ENCODE data around the gene SF3A2.

Gene SF3A2

DNA sequence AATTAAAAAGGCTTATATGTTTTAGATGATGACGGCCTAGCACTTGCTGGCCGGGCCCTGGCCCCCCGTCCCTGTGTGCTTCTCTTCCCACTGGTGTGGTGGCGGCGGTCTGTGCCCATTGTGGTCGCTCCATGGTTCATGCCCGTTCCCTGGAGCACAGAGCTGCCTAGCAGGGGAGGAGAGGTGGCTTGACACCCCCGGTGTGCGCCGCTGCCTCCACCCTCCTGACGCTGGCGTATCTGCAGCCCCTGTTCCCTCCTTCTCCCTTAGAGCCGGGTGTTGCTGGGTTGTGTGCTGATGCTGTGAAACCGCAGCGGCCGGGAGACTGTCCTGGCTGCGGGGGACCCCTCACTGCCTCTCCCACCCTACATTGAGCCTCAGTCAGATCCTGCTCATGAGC is 43.8 kb upstream of the SF3A2 start:
- no peaks in the 10 kb centered on the region for H3K27me3 ChIP-seq (ENCODE audit: insufficient read depth, low read length)
- H3K4me3 ChIP-seq (ENCODE audit: low read depth, low read length, poor library complexity, severe bottlenecking): no peak overlapping the region
- no peaks in the 10 kb centered on the region for H4K20me1 ChIP-seq (ENCODE audit: insufficient read depth, low read length)
- no peaks in the 10 kb centered on the region for H3K79me2 ChIP-seq (ENCODE audit: insufficient read depth, low read length)
- peaks cover 4% of the 10 kb centered on the region for H3K4me1 ChIP-seq (ENCODE audit: insufficient read depth, low read length, severe bottlenecking)
- TF ChIP-seq EZH2 (IDR thresholded peaks at IDR 0.05; ENCODE audit: borderline replicate concordance, low read length): no peak
- TF ChIP-seq, protein P1, sequence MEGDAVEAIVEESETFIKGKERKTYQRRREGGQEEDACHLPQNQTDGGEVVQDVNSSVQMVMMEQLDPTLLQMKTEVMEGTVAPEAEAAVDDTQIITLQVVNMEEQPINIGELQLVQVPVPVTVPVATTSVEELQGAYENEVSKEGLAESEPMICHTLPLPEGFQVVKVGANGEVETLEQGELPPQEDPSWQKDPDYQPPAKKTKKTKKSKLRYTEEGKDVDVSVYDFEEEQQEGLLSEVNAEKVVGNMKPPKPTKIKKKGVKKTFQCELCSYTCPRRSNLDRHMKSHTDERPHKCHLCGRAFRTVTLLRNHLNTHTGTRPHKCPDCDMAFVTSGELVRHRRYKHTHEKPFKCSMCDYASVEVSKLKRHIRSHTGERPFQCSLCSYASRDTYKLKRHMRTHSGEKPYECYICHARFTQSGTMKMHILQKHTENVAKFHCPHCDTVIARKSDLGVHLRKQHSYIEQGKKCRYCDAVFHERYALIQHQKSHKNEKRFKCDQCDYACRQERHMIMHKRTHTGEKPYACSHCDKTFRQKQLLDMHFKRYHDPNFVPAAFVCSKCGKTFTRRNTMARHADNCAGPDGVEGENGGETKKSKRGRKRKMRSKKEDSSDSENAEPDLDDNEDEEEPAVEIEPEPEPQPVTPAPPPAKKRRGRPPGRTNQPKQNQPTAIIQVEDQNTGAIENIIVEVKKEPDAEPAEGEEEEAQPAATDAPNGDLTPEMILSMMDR (IDR thresholded peaks at IDR 0.05; ENCODE audit: low read length): no peak
- no peak overlapping the region for H3K27ac ChIP-seq (ENCODE audit: low read depth, low read length, poor library complexity, severe bottlenecking)
- H3K9me3 ChIP-seq (ENCODE audit: low read length): no peaks in the 10 kb centered on the region
- no peak overlapping the region for H3K4me2 ChIP-seq (ENCODE audit: low read length)
- H3F3A ChIP-seq (ENCODE audit: insufficient read depth, low read length): no peaks in the 10 kb centered on the region
- H3K9me2 ChIP-seq (ENCODE audit: low read depth, low read length): no peaks in the 10 kb centered on the region
- no peak overlapping the region for H3K9ac ChIP-seq (ENCODE audit: low read length)
- peaks cover 9% of the 10 kb centered on the region for H3K36me3 ChIP-seq (ENCODE audit: insufficient read depth, low read length)
- no peak overlapping the region for H2AFZ ChIP-seq (ENCODE audit: low read length)

- H4K20me1 ChIP-seq (ENCODE audit: insufficient read depth, low read length): no peaks in the 10 kb centered on the region
- no peaks in the 10 kb centered on the region for H3F3A ChIP-seq (ENCODE audit: insufficient read depth, low read length)
- no peaks in the 10 kb centered on the region for H3K79me2 ChIP-seq (ENCODE audit: insufficient read depth, low read length)
- H3K27me3 ChIP-seq (ENCODE audit: insufficient read depth, low read length): no peaks in the 10 kb centered on the region
- H3K36me3 ChIP-seq (ENCODE audit: insufficient read depth, low read length): peaks cover 7% of the 10 kb centered on the region
- no peaks in the 10 kb centered on the region for H3K9me2 ChIP-seq (ENCODE audit: low read depth, low read length)
- H3K9ac ChIP-seq (ENCODE audit: low read length): no peak overlapping the region
- H3K4me3 ChIP-seq (ENCODE audit: low read depth, low read length, poor library complexity, severe bottlenecking): no peak overlapping the region
- no peaks in the 10 kb centered on the region for H3K4me1 ChIP-seq (ENCODE audit: insufficient read depth, low read length, severe bottlenecking)
- no peak overlapping the region for H3K27ac ChIP-seq (ENCODE audit: low read depth, low read length, poor library complexity, severe bottlenecking)
- TF ChIP-seq, protein P1 (IDR thresholded peaks at IDR 0.05; ENCODE audit: low read length): no peak
- TF ChIP-seq EZH2 (IDR thresholded peaks at IDR 0.05; ENCODE audit: borderline replicate concordance, low read length): no peak
- no peak overlapping the region for H2AFZ ChIP-seq (ENCODE audit: low read length)
- H3K4me2 ChIP-seq (ENCODE audit: low read length): no peak overlapping the region
- no peaks in the 10 kb centered on the region for H3K9me3 ChIP-seq (ENCODE audit: low read length)
Measured at GRCh38 chr19:2193807-2194206, 42.8 kb upstream of the SF3A2 start.

DNA sequence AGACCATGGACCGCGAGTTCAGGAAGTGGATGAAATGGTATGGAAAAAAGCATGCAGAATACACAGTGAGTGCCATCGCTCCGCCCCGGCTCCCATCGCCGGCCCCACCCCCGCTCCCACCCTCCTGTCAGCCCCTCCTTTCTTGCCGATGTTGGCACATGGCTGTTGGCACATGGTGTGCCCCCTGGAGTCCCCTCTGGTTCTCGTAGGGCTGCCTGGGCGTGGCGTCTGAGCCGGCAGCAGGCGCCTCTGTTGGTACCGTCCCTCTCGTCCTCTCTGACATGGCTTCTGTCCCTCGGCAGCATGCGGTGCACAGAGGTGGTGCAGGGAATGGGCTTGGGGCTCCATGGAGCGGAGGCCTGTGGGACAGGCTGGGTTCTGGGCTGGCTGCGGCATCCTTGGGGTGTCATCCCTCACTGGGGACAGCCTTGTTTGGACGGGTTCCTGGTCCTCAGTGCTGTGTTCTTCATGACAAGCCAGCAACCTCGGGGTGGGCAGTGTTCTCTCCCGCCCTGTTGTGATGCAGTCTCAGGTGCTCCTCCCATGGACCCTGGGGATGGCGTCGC is 42.0 kb upstream of the SF3A2 start:
- no peaks in the 10 kb centered on the region for H3K79me2 ChIP-seq (ENCODE audit: insufficient read depth, low read length)
- no peaks in the 10 kb centered on the region for H3K4me1 ChIP-seq (ENCODE audit: insufficient read depth, low read length, severe bottlenecking)
- H2AFZ ChIP-seq (ENCODE audit: low read length): no peak overlapping the region
- no peak overlapping the region for H3K4me3 ChIP-seq (ENCODE audit: low read depth, low read length, poor library complexity, severe bottlenecking)
- no peaks in the 10 kb centered on the region for H3K9me3 ChIP-seq (ENCODE audit: low read length)
- H3K9ac ChIP-seq (ENCODE audit: low read length): no peak overlapping the region
- no peak overlapping the region for H3K27ac ChIP-seq (ENCODE audit: low read depth, low read length, poor library complexity, severe bottlenecking)
- no peak overlapping the region for H3K4me2 ChIP-seq (ENCODE audit: low read length)
- no peaks in the 10 kb centered on the region for H3F3A ChIP-seq (ENCODE audit: insufficient read depth, low read length)
- no peaks in the 10 kb centered on the region for H3K9me2 ChIP-seq (ENCODE audit: low read depth, low read length)
- no peak for TF ChIP-seq EZH2 (IDR thresholded peaks at IDR 0.05; ENCODE audit: borderline replicate concordance, low read length)
- TF ChIP-seq, protein P1 (IDR thresholded peaks at IDR 0.05; ENCODE audit: low read length): no peak
- H3K36me3 ChIP-seq (ENCODE audit: insufficient read depth, low read length): peaks cover 4% of the 10 kb centered on the region; the same call in 1 of the 2 replicates
- H4K20me1 ChIP-seq (ENCODE audit: insufficient read depth, low read length): no peaks in the 10 kb centered on the region
- no peaks in the 10 kb centered on the region for H3K27me3 ChIP-seq (ENCODE audit: insufficient read depth, low read length)
